HepG2 (cell line): Measurements from ENCODE around the gene CDKL5. TPM values are rescaled to one million over a fixed set of nuclear protein-coding genes. Genes with fewer than 3 reads are reported as not detected.

Experiments used
- ATM ChIP-seq: fragments of 450-650 bp; IDR thresholded peaks from 2 replicates; pipeline ENCODE4 v1.7.1; 2017; ENCODE audit warnings: mild to moderate bottlenecking, borderline replicate concordance
- BHLHE40 ChIP-seq: IDR thresholded peaks from 2 replicates; pipeline ENCODE4 v1.6.1; 2011; ENCODE audit warnings: low read length, improper control_type of control experiment
- EP300 ChIP-seq, 3 experiments: sonication (generic) in 1 of 3; formaldehyde crosslinking in 1 of 3; IDR thresholded peaks; 2 replicates each; pipeline versions ENCODE4 v1.5.1 to v1.6.1; 2011 to 2020; ENCODE audit warnings: low read depth in 2 of 3, low read length in 2 of 3, borderline replicate concordance in 1 of 3, improper control_type of control experiment in 1 of 3, mild to moderate bottlenecking in 1 of 3, missing genetic modification reagents in 1 of 3, moderate library complexity in 1 of 3
- FOXA3 ChIP-seq: IDR thresholded peaks from 2 replicates; pipeline ENCODE4 v1.6.1; 2016; ENCODE audit warnings: missing genetic modification reagents, missing compliant biosample characterization
- HMG20B ChIP-seq: conservative IDR thresholded peaks from 2 replicates; pipeline ENCODE4 v1.6.1; 2016; ENCODE audit warnings: missing genetic modification reagents, missing compliant biosample characterization
- KAT2B ChIP-seq: fragments of 150-350 bp; IDR thresholded peaks from 2 replicates; pipeline ENCODE4 v1.6.1; 2014; ENCODE audit warnings: low read depth, low read length, borderline replicate concordance
- KLF12 ChIP-seq: sonication (generic); formaldehyde crosslinking; IDR thresholded peaks from 2 replicates; pipeline ENCODE4 v1.4.0; 2020; ENCODE audit warnings: missing genetic modification reagents, borderline replicate concordance
- PITX1 ChIP-seq: sonication (generic); formaldehyde crosslinking; IDR thresholded peaks from 2 replicates; pipeline ENCODE4 v1.5.1; 2020; ENCODE audit warnings: mild to moderate bottlenecking, missing genetic modification reagents
- PPARG ChIP-seq: conservative IDR thresholded peaks from 2 replicates; pipeline ENCODE4 v1.6.1; 2016; ENCODE audit warnings: missing biosample characterization, missing genetic modification reagents
- RFXAP ChIP-seq: sonication (generic); formaldehyde crosslinking; IDR thresholded peaks from 2 replicates; pipeline ENCODE4 v1.4.0; 2020; ENCODE audit warnings: missing genetic modification reagents, borderline replicate concordance
- SCMH1 ChIP-seq: sonication (generic); formaldehyde crosslinking; IDR thresholded peaks from 2 replicates; pipeline ENCODE4 v1.9.0; 2021; ENCODE audit warnings: missing genetic modification reagents, mild to moderate bottlenecking, borderline replicate concordance
- SP140L ChIP-seq: sonication (generic); formaldehyde crosslinking; IDR thresholded peaks from 2 replicates; pipeline ENCODE4 v1.4.0; 2020; ENCODE audit warnings: missing genetic modification reagents, borderline replicate concordance
- SP2 ChIP-seq: sonication (generic); formaldehyde crosslinking; IDR thresholded peaks from 2 replicates; pipeline ENCODE4 v1.5.1; 2020; ENCODE audit warnings: mild to moderate bottlenecking, missing genetic modification reagents
- TARDBP ChIP-seq: sonication (generic); formaldehyde crosslinking; IDR thresholded peaks from 2 replicates; pipeline ENCODE4 v1.8.0; 2022; ENCODE audit warnings: mild to moderate bottlenecking, missing genetic modification reagents
- TBL1XR1 ChIP-seq: fragments of 150-350 bp; IDR thresholded peaks from 2 replicates; pipeline ENCODE4 v1.6.1; 2014; ENCODE audit warnings: borderline replicate concordance, low read length; ENCODE audit not compliant: partially characterized antibody
- ZNF3 ChIP-seq: IDR thresholded peaks from 2 replicates; pipeline ENCODE4 v1.7.0; 2017; ENCODE audit warnings: inconsistent platforms
- ZNF441 ChIP-seq: sonication (generic); formaldehyde crosslinking; IDR thresholded peaks from 2 replicates; pipeline ENCODE4 v1.7.0; 2021; ENCODE audit warnings: missing genetic modification reagents, borderline replicate concordance
- ZNF746 ChIP-seq: sonication (generic); formaldehyde crosslinking; IDR thresholded peaks from 2 replicates; pipeline ENCODE4 v1.8.0; 2022; ENCODE audit warnings: mild to moderate bottlenecking, missing genetic modification reagents
- ZNF747 ChIP-seq: sonication (generic); formaldehyde crosslinking; IDR thresholded peaks from 2 replicates; pipeline ENCODE4 v1.8.1; 2023; ENCODE audit warnings: missing genetic modification reagents, mild to moderate bottlenecking, borderline replicate concordance
- ZNF749 ChIP-seq: sonication (generic); formaldehyde crosslinking; IDR thresholded peaks from 2 replicates; pipeline ENCODE4 v1.8.0; 2022; ENCODE audit warnings: mild to moderate bottlenecking, missing genetic modification reagents, moderate library complexity, borderline replicate concordance
- ZNF879 ChIP-seq: sonication (generic); formaldehyde crosslinking; IDR thresholded peaks from 2 replicates; pipeline ENCODE4 v1.8.1; 2023; ENCODE audit warnings: missing genetic modification reagents
- ZSCAN31 ChIP-seq: sonication (generic); formaldehyde crosslinking; IDR thresholded peaks from 2 replicates; pipeline ENCODE4 v1.5.0; 2020; ENCODE audit warnings: low read depth, mild to moderate bottlenecking, missing genetic modification reagents
- polyA plus RNA-seq, 8 experiments: library from polyadenylated mRNA; depleted of rRNA in 3 of 8; stranded (reverse) in 7 of 8; unstranded in 1 of 8; fragments of >200 nt; fragmentation: Illumina TruSeq in 4 of 8; extraction: Trizol in 4 of 8; gene quantifications; 2 replicates each; pipeline versions ENCODE4 v1.2.1 to v1.2.3, GENCODE V29; 2011 to 2016; ENCODE audit warnings: low read depth in 4 of 8, missing spikeins in 1 of 8, mixed read lengths in 1 of 8; ENCODE audit not compliant: insufficient read depth in 1 of 8
- total RNA-seq, 5 experiments: library from RNA; depleted of rRNA; stranded (reverse); fragments of >200 nt; fragmentation: Illumina TruSeq; extraction: Trizol; gene quantifications; 2 replicates each; pipeline ENCODE4 v1.2.3, GENCODE V29; 2016; ENCODE audit warnings: low read depth in 1 of 5
- TF ChIP-seq, protein P1 (sequence below): sonication (generic); formaldehyde crosslinking; IDR thresholded peaks from 2 replicates; pipeline ENCODE4 v1.8.0; 2022; ENCODE audit warnings: mild to moderate bottlenecking, missing genetic modification reagents, moderate library complexity
- TF ChIP-seq, protein P2 (sequence below): fragments of 450-650 bp; IDR thresholded peaks from 2 replicates; pipeline ENCODE4 v1.6.1; 2016
- TF ChIP-seq, protein P3 (sequence below): sonication (generic); formaldehyde crosslinking; IDR thresholded peaks from 2 replicates; pipeline ENCODE4 v1.4.0; 2020; ENCODE audit warnings: missing genetic modification reagents
- TF ChIP-seq, protein P4 (sequence below): IDR thresholded peaks from 2 replicates; pipeline ENCODE4 v1.6.1; 2016; ENCODE audit warnings: mild to moderate bottlenecking

Gene CDKL5
- total and polyA plus RNA-seq, 2 of the 13 experiments (the other 11 are each of a cell fraction or from before 2014, with no cell fraction given): 2.8 to 7.0 TPM

DNA sequence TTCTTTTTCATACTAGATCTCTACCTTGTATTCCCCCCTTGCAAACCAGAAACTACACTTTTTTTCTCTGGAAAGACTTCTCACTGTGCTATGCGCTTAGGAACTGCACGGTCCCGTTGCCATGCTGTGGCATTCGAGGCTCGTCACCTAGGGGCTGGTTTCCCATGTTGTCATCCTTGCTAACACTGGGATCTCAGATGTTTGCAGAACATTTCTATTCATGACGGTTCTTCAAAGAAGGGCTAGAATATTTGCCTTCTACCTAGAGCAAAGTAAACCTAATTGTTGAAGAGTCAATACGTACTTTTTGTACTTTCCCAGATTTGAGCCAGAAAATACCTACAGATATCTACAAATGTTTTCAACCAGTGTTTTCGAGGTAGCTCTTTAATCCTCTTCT is 205.5 kb downstream of the CDKL5 start (continued):
- TF ChIP-seq EP300 (IDR thresholded peaks at IDR 0.05; ENCODE audit: low read depth in 2 of 2, low read length in 2 of 2) (no peak; a peak in 1 of 4 replicates), EP300 (CRISPR knock-in tag; IDR thresholded peaks at IDR 0.05; ENCODE audit: borderline replicate concordance) (no peak), ZNF749 (CRISPR knock-in tag) (no peak), BHLHE40 (no peak), TBL1XR1 (no peak), PITX1 (peak; percentile 66; the same call in 1 of the 2 replicates), RFXAP (CRISPR knock-in tag) (no peak), ZNF879 (no peak), ZNF747 (CRISPR knock-in tag) (no peak), SP2 (no peak), SCMH1 (no peak), HMG20B (CRISPR knock-in tag) (no peak), TARDBP (CRISPR knock-in tag) (no peak), ZNF746 (CRISPR knock-in tag) (no peak), ZNF3 (no peak), KAT2B (no peak), SP140L (CRISPR knock-in tag) (no peak), PPARG (CRISPR knock-in tag) (peak; percentile 74), ZNF441 (CRISPR knock-in tag) (no peak), KLF12 (CRISPR knock-in tag) (no peak), ZSCAN31 (no peak), FOXA3 (CRISPR knock-in tag) (peak; percentile 62), ATM (no peak)
- TF ChIP-seq, protein P1, sequence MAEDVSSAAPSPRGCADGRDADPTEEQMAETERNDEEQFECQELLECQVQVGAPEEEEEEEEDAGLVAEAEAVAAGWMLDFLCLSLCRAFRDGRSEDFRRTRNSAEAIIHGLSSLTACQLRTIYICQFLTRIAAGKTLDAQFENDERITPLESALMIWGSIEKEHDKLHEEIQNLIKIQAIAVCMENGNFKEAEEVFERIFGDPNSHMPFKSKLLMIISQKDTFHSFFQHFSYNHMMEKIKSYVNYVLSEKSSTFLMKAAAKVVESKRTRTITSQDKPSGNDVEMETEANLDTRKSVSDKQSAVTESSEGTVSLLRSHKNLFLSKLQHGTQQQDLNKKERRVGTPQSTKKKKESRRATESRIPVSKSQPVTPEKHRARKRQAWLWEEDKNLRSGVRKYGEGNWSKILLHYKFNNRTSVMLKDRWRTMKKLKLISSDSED (CRISPR knock-in tag): no peak
- TF ChIP-seq, protein P2, sequence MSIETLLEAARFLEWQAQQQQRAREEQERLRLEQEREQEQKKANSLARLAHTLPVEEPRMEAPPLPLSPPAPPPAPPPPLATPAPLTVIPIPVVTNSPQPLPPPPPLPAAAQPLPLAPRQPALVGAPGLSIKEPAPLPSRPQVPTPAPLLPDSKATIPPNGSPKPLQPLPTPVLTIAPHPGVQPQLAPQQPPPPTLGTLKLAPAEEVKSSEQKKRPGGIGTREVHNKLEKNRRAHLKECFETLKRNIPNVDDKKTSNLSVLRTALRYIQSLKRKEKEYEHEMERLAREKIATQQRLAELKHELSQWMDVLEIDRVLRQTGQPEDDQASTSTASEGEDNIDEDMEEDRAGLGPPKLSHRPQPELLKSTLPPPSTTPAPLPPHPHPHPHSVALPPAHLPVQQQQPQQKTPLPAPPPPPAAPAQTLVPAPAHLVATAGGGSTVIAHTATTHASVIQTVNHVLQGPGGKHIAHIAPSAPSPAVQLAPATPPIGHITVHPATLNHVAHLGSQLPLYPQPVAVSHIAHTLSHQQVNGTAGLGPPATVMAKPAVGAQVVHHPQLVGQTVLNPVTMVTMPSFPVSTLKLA: no peak
- TF ChIP-seq, protein P3, sequence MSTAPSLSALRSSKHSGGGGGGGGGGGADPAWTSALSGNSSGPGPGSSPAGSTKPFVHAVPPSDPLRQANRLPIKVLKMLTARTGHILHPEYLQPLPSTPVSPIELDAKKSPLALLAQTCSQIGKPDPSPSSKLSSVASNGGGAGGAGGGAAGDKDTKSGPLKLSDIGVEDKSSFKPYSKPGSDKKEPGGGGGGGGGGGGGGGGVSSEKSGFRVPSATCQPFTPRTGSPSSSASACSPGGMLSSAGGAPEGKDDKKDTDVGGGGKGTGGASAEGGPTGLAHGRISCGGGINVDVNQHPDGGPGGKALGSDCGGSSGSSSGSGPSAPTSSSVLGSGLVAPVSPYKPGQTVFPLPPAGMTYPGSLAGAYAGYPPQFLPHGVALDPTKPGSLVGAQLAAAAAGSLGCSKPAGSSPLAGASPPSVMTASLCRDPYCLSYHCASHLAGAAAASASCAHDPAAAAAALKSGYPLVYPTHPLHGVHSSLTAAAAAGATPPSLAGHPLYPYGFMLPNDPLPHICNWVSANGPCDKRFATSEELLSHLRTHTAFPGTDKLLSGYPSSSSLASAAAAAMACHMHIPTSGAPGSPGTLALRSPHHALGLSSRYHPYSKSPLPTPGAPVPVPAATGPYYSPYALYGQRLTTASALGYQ (CRISPR knock-in tag): 0 out of 2 replicates have a peak, but pooled peaks have one; percentile 27
- TF ChIP-seq, protein P4, sequence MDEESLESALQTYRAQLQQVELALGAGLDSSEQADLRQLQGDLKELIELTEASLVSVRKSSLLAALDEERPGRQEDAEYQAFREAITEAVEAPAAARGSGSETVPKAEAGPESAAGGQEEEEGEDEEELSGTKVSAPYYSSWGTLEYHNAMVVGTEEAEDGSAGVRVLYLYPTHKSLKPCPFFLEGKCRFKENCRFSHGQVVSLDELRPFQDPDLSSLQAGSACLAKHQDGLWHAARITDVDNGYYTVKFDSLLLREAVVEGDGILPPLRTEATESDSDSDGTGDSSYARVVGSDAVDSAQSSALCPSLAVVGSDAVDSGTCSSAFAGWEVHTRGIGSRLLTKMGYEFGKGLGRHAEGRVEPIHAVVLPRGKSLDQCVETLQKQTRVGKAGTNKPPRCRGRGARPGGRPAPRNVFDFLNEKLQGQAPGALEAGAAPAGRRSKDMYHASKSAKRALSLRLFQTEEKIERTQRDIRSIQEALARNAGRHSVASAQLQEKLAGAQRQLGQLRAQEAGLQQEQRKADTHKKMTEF (CRISPR knock-in tag): 0 out of 2 replicates have a peak, but pooled peaks have one; percentile 21
